Stromal cell of bone marrow (primary cell): ENCODE measurements around the gene CNTFR.

Source experiments
- DNase-seq: peaks from one replicate; pipeline ENCODE4 v3.0.0-alpha.2; 2012; ENCODE audit warnings: low read depth

The CNTFR gene

GRCh38 chr9:34522971-34523797 is 66.3 kb downstream of the CNTFR start, which contains the start of gene ENHO:
TSS of gene ENHO (minus strand) at chr9:34522990. CDS start at chr9:34521695, 1,295 bp downstream.
- peak; percentile 57 for DNase-seq

- no peak for DNase-seq
These were observed 67.2 kb downstream of the CNTFR start for GRCh38 chr9:34522091-34522887.

GRCh38 chr9:34521406-34522045 is 68.0 kb downstream of the CNTFR start:
- no peak for DNase-seq

- no peak for DNase-seq
These were observed 68.8 kb downstream of the CNTFR start for GRCh38 chr9:34520505-34521385.

- no peak for DNase-seq
These were observed 69.4 kb downstream of the CNTFR start for GRCh38 chr9:34520096-34520495.

- no peak for DNase-seq
These were observed 70.1 kb downstream of the CNTFR start for GRCh38 chr9:34519321-34520020.

- no peak for DNase-seq
These were observed 70.6 kb downstream of the CNTFR start for GRCh38 chr9:34518896-34519295.

- DNase-seq = no peak
These were observed 71.4 kb downstream of the CNTFR start for GRCh38 chr9:34518110-34518616.

- no peak for DNase-seq
These were observed 72.3 kb downstream of the CNTFR start for GRCh38 chr9:34517185-34517584.

GRCh38 chr9:34515959-34516358 is 73.6 kb downstream of the CNTFR start:
- no peak for DNase-seq

GRCh38 chr9:34514816-34515215 is 74.7 kb downstream of the CNTFR start:
- DNase-seq = no peak

- DNase-seq = no peak
These were observed 75.1 kb downstream of the CNTFR start for GRCh38 chr9:34514401-34514800.

GRCh38 chr9:34513567-34514214 is 75.8 kb downstream of the CNTFR start:
- DNase-seq = peak; percentile 64

- DNase-seq = no peak
These were observed 77.1 kb downstream of the CNTFR start for GRCh38 chr9:34512131-34513078.

- no peak for DNase-seq
These were observed 78.7 kb downstream of the CNTFR start for GRCh38 chr9:34510497-34511468.

GRCh38 chr9:34508951-34509350 is 80.6 kb downstream of the CNTFR start:
- no peak for DNase-seq

GRCh38 chr9:34508463-34508862 is 81.1 kb downstream of the CNTFR start:
- no peak for DNase-seq

- DNase-seq = no peak
These were observed 81.6 kb downstream of the CNTFR start for GRCh38 chr9:34507966-34508365.
